Activated CD8-positive, alpha-beta memory T cell treated with anti-CD3 and anti-CD28 coated beads for 4 hours (primary cell): ENCODE data around the gene CNTN4.
"Not testable (repeated sequence)": the region's sequence is repeated elsewhere in the genome, so short reads cannot be mapped to it uniquely, and the experiment has no call there.

Experiments
- DNase-seq, 2 donors: peaks; one replicate each; pipeline ENCODE4 v3.0.0-alpha.2; 2020; ENCODE audit warnings: low read depth in 2 of 2

Gene CNTN4

DNA sequence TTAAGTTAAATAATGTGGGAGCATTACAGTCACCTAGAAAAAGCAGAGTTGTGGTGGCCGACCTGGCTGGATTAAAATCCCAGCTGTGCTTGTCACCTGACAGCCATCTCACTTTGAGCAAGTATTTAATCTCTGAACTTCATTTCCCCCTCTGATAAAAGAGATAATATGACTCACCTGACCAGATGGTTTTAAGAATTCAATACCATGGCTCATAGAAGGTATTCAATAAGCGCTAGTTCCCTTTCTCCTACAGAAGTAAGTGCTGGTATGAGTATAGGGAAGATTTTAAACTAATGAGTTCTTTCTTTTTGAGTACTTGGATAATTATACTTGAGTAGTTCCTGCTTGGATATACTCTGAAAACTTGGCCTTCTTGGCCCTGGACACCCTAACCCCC lies 686.0 kb downstream of the CNTN4 start:
- no peak for DNase-seq

DNA sequence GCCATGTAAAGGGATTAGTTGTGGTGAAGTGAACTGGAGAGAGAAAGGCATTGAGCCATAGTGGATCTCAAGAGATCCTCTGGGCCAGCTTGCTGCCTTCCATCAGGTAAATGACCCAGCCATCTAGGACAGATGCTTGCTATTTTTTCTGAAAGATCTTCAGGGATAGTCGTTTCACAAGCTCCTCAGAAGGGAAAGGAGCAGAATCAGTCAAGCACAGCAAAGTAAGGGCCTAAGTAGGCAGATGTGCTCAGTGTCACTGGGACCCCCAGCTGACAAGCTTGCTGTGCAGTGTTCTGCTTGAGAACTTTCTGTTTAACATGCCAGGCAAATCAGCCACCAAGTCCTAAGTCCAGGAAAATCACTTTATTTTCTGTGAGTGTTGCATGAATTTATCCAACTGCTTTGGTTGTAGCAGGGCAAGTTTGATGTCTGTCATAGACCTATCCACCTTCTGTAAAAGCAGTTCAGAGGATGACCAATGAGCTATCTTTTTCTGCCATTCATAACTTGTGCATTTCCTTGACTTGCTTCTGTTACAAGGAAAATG lies 691.7 kb downstream of the CNTN4 start:
- no peak for DNase-seq

DNA sequence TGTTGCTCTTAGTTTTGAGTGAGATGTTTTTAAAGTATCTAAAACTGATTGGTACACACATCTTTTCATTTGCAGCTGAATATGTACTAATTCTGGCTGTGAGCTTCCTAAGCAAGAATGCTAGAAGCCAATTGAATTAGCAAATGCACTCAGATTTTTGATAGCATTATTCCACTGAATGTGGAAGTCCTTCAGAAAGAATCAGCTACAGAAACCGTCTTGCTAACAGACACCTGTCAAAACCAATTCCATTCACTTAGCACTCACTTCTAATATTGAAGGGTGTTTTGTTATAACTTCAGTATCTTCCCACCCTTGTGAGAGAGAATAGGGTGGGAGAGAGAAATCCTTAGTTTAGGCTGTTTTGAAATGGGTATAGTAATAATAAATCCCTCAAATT lies 693.8 kb downstream of the CNTN4 start:
- no peak for DNase-seq

DNA sequence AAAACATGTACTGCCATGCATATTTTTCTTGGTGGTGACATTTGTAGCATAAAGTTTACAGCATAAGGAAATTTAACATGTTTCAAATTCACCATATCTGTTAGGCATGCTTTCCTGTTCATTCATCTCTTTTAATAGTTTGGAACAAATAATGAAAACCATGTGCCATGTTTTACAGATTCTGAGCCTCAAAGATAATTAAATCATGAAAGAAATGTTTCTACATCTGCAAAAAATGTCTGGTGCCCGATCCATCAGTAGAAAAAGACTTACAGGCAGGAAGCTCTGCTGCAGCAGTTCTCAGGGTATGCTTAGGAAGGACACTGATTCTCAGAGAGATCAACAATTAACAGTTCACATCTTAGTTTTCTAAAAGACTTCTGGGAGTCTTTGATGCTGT lies 695.3 kb downstream of the CNTN4 start:
- no peak for DNase-seq

- DNase-seq, result no peak
These were observed 703.8 kb downstream of the CNTN4 start for GRCh38 chr3:2802429-2802828.

- DNase-seq, result no peak
These were observed 708.8 kb downstream of the CNTN4 start for GRCh38 chr3:2807514-2807913.

DNA sequence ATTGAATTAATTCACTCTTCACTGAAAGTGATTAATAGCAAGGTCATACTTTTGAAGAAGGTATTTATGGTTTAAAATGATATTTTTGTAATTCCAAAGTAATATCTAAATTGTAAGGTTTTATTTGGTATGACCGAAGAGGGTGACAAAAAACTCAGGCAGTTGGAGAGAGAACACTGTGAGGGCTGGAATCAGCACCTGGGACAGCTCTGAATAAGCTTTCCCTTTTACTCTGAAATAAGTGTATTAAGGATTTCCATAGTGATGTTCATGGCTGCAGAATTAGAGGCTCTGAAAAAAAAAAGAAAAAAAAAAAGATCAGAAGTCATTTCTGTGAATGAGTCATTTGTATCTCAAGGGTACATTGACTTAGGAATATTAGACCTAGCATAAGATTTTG lies 712.1 kb downstream of the CNTN4 start:
- DNase-seq, result no peak

DNA sequence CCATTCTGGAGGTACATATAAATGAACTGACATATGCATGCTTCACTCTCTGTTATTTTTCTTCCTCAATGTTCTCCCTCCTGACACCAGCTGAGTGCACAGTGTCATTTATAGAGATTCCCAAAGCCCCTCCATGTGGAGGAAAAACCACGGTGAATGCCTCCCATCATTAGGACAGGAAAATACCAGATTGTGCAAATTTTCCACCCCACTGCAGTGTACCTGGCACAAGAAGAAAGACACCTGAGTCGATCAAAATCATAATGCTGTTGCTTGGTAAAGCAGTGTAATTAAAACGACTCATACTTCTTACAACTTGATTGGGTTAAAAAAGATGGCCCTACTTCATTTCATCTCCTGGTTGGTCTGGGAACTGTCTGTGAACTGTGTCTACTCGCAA lies 720.9 kb downstream of the CNTN4 start:
- no peak for DNase-seq

DNA sequence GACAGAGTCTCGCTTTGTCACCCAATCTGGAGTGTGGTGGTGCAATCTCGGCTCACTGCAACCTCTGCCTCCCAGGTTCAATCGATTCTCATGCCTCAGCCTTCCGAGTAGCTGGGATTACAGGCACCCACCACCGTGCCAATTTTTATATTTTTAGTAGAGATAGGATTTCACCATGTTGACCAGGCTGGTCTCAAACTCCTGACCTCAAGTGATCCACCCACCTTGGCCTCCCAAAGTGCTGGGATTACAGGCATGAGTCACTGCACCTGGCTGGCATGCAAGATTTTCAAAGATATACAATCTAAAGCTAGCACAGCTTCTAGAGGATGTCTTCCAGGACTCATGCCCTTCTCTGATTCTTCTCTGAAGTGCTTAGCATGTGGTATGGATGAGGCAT lies 722.3 kb downstream of the CNTN4 start:
- DNase-seq, result not testable (repeated sequence)

DNA sequence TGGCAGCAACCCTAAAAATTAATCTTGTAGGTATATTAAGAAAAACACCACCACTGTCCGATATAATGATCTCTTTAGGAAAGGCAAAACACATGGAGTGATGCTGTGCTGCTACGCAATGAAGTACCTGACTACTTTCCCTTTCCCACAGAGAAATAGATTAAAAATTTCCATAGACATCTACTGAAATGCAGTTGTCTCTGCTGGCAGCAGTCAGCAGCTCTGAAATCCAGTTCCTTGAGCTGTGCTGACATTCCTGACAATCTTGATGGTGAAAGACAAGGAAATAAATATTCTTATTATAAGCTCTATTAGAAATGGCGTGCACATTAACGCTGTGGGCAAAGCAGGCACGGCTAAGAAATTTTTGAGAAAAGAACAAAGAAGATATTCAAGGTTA lies 723.9 kb downstream of the CNTN4 start:
- no peak for DNase-seq

GRCh38 chr3:2823031-2823430 lies 724.4 kb downstream of the CNTN4 start:
- no peak for DNase-seq

- DNase-seq, result no peak
These were observed 725.0 kb downstream of the CNTN4 start for GRCh38 chr3:2823437-2824211.

DNA sequence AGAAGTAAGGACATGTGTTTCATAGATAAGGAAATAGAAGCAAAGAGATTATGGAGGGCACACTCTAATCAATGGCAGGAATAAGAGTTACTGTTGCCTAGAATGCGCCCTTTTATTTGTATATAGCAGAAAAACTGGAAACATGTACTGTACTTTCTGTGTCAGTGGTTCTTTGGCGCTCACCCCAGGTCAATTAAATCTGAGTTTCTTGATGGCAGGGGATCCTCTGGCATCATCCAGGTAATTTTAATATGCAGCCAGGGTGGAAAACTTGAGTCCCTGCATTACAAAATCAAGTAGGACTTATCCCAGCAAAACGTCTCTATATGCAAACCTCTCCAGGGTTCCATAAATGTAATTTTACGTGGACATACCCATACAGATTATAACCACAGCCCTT lies 727.4 kb downstream of the CNTN4 start:
- no peak for DNase-seq

- no peak for DNase-seq
These were observed 727.8 kb downstream of the CNTN4 start for GRCh38 chr3:2826453-2826852.

- no peak for DNase-seq
These were observed 738.6 kb downstream of the CNTN4 start for GRCh38 chr3:2837239-2837638.

DNA sequence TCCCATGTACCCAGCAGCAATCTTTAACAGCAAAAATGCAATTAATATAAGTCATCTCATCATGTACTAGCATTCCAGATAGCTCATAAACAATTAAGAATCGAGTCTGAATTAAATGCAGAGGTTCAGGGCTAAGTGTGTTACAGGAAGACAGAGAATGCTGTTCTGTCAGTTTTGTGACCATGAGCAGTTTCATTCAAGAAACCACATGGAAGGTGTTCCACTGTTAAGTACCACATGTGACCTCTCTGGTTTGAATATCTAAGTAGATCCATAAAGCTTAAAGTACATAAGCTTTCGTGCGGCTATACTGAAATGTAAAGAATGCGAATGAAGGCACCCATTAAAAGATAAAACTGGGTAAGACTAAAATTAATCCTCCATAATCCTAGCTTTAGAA lies 739.2 kb downstream of the CNTN4 start:
- DNase-seq, result no peak

DNA sequence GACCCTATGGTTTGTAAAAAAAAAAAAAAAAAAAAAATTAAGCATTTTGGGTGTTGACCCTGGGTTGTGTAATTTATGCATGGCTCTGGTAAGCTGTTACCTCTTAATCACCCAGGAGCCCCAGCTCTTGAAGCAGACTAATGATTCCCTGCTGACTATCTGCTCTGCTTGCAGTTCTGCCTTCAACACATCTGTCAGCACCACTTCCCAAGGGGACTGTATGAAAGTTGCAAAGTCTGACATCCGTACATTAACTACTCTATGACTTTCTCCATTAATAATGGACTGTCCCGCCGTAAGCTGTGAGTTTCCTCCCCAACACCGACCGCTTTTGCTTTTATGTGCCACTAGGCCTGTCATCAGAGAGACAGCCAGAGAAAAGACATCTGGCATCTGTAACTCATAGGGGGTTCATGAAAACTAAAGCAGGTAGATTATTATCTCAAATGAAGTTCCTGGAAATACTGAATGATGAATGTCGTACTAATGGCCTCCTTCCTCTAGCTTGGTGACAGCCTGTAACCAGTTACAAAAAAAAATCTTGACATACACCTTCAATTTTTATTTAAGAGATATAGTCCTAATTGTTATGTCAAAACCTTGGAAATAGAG lies 740.0 kb downstream of the CNTN4 start:
- no peak for DNase-seq

DNA sequence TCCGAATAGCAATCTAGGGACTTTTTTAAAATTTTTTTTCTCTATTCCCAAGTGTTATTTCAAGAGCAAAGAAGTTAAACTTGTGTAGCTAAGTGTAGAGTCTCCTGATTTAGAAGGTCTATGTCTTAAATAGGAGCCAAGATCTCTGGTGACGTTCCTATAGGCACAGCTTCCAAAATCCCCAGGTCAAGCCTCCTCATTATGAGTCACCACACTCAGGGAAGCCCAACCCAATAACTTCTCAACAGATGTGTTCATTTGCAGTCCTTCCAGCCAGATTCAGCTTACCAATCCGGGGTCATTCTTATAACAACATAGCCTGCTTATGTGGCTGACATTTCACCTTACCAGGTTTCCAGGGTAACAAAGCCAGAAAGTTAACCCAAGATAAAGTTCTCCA lies 741.2 kb downstream of the CNTN4 start:
- DNase-seq, result no peak

GRCh38 chr3:2847062-2847841 lies 748.6 kb downstream of the CNTN4 start:
- DNase-seq, result no peak

DNA sequence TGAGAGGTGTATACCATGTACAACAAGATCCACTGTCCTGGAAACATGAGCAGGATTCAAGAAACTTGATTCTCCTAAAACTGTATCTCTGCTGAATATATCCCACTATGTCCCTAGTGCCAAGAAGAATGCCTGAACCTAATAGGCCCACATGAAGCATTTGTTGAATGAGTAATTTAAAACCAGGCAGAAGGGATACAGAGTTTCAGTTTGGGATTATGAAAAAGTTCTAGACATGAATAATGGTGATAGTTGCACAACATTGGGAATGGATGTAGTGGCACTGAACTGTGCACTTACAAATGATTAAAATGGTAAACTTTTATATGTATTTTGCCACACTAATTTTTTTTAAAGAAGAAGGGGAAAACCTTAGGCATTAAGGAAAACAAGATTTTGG lies 750.4 kb downstream of the CNTN4 start:
- DNase-seq, result no peak

DNA sequence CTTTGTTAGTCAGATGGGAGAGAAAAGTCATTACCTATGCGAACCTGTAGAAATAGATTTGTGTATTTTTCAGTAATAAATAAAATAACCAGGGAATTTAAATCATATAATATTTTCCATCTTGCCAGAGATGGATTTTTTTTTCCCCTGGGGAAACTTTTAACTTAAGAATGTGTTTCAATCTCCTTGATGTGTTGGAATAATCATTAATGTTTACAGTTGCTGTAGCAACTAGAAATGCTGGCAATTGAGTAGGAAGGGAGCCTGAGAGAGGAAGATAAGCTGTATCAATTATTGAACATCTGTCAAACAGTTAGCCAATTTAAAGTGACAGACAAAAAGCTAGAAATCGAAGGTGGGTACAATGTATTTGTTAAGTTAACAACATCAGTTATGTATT lies 752.0 kb downstream of the CNTN4 start:
- no peak for DNase-seq

DNA sequence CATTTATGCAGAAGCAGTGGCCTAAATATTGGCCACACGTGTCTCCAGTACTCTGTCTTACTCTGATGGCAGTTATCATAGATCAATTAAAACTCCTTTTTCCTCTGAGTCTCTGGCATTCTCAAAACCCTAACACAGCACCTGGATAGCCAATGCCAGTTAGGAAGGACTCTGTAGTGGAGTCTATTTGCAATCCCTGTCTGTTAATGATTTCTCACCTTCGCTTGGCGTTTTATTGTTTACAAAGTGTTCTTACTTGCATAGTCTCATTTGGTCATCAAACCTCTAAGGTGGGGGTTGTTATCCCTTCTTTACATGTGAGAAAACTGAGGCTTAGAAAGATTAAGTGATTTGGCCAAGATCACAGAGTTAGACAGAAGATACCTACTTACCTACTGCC lies 752.7 kb downstream of the CNTN4 start:
- no peak for DNase-seq

- no peak for DNase-seq
These were observed 753.2 kb downstream of the CNTN4 start for GRCh38 chr3:2851835-2852234.
